GM12878 (cell line): ENCODE results near the gene PREX1. TPM values are rescaled to one million over a fixed set of nuclear protein-coding genes. Genes with fewer than 3 reads are reported as not detected.

Experiments
- BRCA1 ChIP-seq: IDR thresholded peaks from 2 replicates; pipeline ENCODE4 v1.6.1; 2011; ENCODE audit warnings: low read depth, low read length, improper control_type of control experiment
- CBX3 ChIP-seq: fragments of 200-600 bp; sonication (generic); IDR thresholded peaks from 2 replicates; pipeline ENCODE4 v1.6.1; 2016; ENCODE audit warnings: low read depth, borderline replicate concordance
- HDAC2 ChIP-seq: fragments of 200-600 bp; sonication (generic); IDR thresholded peaks from 2 replicates; pipeline ENCODE4 v1.6.1; 2017
- IKZF1 ChIP-seq: fragments of 450-650 bp; conservative IDR thresholded peaks from 2 replicates; pipeline ENCODE4 v1.6.1; 2017; ENCODE audit warnings: antibody characterized with exemption, mild to moderate bottlenecking
- MEF2A ChIP-seq: IDR thresholded peaks from 2 replicates; pipeline ENCODE4 v1.6.1; 2011; ENCODE audit warnings: low read depth, mild to moderate bottlenecking, low read length, moderate library complexity; ENCODE audit not compliant: insufficient read depth
- NBN ChIP-seq: fragments of 450-650 bp; IDR thresholded peaks from 2 replicates; pipeline ENCODE4 v1.6.1; 2016
- POU2F2 ChIP-seq: IDR thresholded peaks from 3 replicates; pipeline ENCODE4 v1.6.1; 2011; ENCODE audit warnings: low read depth, mild to moderate bottlenecking, low read length, borderline replicate concordance
- RAD51 ChIP-seq: fragments of 450-650 bp; IDR thresholded peaks from 2 replicates; pipeline ENCODE4 v1.6.1; 2016; ENCODE audit warnings: moderate library complexity, mild to moderate bottlenecking, inconsistent platforms
- SIN3A ChIP-seq: IDR thresholded peaks from 2 replicates; pipeline ENCODE4 v1.6.1; 2012; ENCODE audit warnings: low read depth, low read length, improper control_type of control experiment
- SIX5 ChIP-seq: IDR thresholded peaks from 2 replicates; pipeline ENCODE4 v1.6.1; 2011; ENCODE audit warnings: mild to moderate bottlenecking, low read depth, low read length, moderate library complexity; ENCODE audit not compliant: severe bottlenecking
- SMARCA5 ChIP-seq: fragments of 450-650 bp; IDR thresholded peaks from 2 replicates; pipeline ENCODE4 v1.6.1; 2017; ENCODE audit warnings: mild to moderate bottlenecking
- SUPT20H ChIP-seq: IDR thresholded peaks from 2 replicates; pipeline ENCODE4 v1.6.1; 2011; ENCODE audit warnings: low read depth, mild to moderate bottlenecking, low read length, moderate library complexity, borderline replicate concordance; ENCODE audit not compliant: control insufficient read depth
- TBL1XR1 ChIP-seq: IDR thresholded peaks from 2 replicates; pipeline ENCODE4 v1.6.1; 2012; ENCODE audit warnings: low read depth, low read length, improper control_type of control experiment
- ZNF274 ChIP-seq: IDR thresholded peaks from one replicate; pipeline ENCODE4 v1.8.0; 2011; ENCODE audit not compliant: insufficient read length, insufficient read depth
- ZSCAN29 ChIP-seq: fragments of 450-650 bp; IDR thresholded peaks from 2 replicates; pipeline ENCODE4 v1.6.1; 2017; ENCODE audit warnings: mild to moderate bottlenecking, moderate library complexity
- ZZZ3 ChIP-seq: IDR thresholded peaks from 2 replicates; pipeline ENCODE4 v1.6.1; 2011; ENCODE audit warnings: low read depth; ENCODE audit not compliant: control insufficient read depth, insufficient read length
- polyA plus RNA-seq, 11 experiments: library from polyadenylated mRNA; depleted of rRNA in 4 of 11; unstranded in 6 of 11; stranded (reverse) in 5 of 11; fragments of >200 nt; fragmentation: Nextera tagmentation in 4 of 11; fragmentation: Illumina TruSeq in 1 of 11; extraction: Ambion mirVana in 4 of 11; extraction: Trizol in 1 of 11; gene quantifications; 1 replicate in 1 of 11; 2 replicates in 10 of 11; pipeline versions ENCODE4 v1.2.1 to v1.2.3, GENCODE V29; 2011 to 2016; ENCODE audit warnings: inconsistent platforms in 2 of 11, missing spikeins in 2 of 11, low read depth in 1 of 11
- total RNA-seq, 4 experiments: library from RNA; depleted of rRNA in 3 of 4; stranded (reverse); fragments of >200 nt in 3 of 4; fragmentation: Illumina TruSeq in 1 of 4; extraction: Trizol in 1 of 4; gene quantifications; 2 replicates each; pipeline versions ENCODE4 v1.2.1 to v1.2.3, GENCODE V29; 2013 to 2021
- TF ChIP-seq, protein P1 (sequence below): fragments of 450-650 bp; IDR thresholded peaks from 2 replicates; pipeline ENCODE4 v1.6.1; 2017; ENCODE audit warnings: mild to moderate bottlenecking, moderate library complexity
- TF ChIP-seq, protein P2 (sequence below): fragments of 450-650 bp; IDR thresholded peaks from 2 replicates; pipeline ENCODE4 v1.6.1; 2018; ENCODE audit warnings: borderline replicate concordance, mild to moderate bottlenecking; ENCODE audit not compliant: partially characterized antibody
- TF ChIP-seq, protein P3 (sequence below): IDR thresholded peaks from 2 replicates; pipeline ENCODE4 v1.6.1; 2011; ENCODE audit warnings: borderline replicate concordance, low read depth, mild to moderate bottlenecking, moderate library complexity, mixed read lengths, low read length; ENCODE audit not compliant: insufficient read depth; ENCODE audit errors: extremely low read length
- TF ChIP-seq, protein P4 (sequence below): fragments of 450-650 bp; IDR thresholded peaks from 2 replicates; pipeline ENCODE4 v1.6.1; 2016; ENCODE audit warnings: mild to moderate bottlenecking

PREX1 gene
- total and polyA plus RNA-seq, 10 of the 15 experiments (the other 5 are each of a cell fraction or from before 2014, with no cell fraction given), result 2.6 to 114 (median 38.9) TPM

DNA sequence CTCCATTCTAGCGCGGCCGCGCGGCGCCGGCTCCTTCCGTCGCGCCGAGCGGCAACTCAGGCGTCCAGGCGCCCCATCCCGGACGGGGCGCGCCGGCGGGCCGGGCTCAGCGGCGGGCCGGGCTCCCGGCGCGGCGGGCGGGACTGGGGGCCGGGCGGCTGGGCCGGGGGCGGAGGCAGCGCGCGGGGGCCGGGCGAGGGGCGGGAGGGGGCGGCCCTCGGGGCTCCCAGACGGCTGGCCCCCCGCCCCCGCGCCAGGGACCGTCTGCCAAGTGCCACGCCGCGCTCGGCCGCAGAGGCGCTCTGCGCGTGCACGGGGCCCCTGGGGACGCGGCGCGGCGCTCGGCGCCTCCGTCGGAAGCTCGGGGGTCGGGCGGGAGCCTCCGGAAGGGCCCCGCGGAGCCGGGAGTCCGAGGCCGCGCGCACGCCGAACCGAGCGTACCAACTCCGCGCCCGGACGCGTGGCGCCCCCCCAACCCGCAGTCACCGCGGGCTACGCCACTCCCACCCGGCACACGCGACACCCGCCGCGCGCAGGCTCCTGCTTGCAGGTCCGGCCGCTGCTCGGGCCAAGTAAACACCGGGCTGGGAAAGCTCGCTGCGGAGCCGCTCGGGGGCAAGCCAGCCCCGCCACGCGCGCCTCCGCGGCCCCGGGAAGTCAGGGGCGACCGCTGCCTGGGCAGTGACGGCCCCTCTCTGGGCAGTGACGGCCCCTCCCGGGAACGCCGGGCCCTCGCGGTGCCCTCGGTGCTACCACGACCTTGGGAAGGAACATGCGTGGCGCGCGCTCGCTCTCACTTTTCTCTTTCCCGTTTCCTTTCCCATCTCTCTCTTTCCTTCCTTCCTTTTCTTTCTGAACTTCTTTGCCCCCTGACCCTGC lies at the start of gene PREX1 (continued):
- TF ChIP-seq CBX3 (no peak), HDAC2 (no peak), ZZZ3 (no peak), IKZF1 (peak; percentile 94), NBN (no peak), MEF2A (no peak; the same call in 1 of the 2 replicates), SUPT20H (no peak), SIX5 (no peak), BRCA1 (no peak), SIN3A (no peak; the same call in 1 of the 2 replicates), SMARCA5 (peak; percentile 70), ZNF274 (no peak), TBL1XR1 (no peak), ZSCAN29 (peak; percentile 60; the same call in 1 of the 2 replicates), POU2F2 (peak; percentile 58; the same call in 1 of the 3 replicates), RAD51 (no peak)
- TF ChIP-seq, protein P1, sequence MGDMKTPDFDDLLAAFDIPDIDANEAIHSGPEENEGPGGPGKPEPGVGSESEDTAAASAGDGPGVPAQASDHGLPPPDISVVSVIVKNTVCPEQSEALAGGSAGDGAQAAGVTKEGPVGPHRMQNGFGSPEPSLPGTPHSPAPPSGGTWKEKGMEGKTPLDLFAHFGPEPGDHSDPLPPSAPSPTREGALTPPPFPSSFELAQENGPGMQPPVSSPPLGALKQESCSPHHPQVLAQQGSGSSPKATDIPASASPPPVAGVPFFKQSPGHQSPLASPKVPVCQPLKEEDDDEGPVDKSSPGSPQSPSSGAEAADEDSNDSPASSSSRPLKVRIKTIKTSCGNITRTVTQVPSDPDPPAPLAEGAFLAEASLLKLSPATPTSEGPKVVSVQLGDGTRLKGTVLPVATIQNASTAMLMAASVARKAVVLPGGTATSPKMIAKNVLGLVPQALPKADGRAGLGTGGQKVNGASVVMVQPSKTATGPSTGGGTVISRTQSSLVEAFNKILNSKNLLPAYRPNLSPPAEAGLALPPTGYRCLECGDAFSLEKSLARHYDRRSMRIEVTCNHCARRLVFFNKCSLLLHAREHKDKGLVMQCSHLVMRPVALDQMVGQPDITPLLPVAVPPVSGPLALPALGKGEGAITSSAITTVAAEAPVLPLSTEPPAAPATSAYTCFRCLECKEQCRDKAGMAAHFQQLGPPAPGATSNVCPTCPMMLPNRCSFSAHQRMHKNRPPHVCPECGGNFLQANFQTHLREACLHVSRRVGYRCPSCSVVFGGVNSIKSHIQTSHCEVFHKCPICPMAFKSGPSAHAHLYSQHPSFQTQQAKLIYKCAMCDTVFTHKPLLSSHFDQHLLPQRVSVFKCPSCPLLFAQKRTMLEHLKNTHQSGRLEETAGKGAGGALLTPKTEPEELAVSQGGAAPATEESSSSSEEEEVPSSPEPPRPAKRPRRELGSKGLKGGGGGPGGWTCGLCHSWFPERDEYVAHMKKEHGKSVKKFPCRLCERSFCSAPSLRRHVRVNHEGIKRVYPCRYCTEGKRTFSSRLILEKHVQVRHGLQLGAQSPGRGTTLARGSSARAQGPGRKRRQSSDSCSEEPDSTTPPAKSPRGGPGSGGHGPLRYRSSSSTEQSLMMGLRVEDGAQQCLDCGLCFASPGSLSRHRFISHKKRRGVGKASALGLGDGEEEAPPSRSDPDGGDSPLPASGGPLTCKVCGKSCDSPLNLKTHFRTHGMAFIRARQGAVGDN, result peak; percentile 87; the same call in 1 of the 2 replicates
- TF ChIP-seq, protein P2, sequence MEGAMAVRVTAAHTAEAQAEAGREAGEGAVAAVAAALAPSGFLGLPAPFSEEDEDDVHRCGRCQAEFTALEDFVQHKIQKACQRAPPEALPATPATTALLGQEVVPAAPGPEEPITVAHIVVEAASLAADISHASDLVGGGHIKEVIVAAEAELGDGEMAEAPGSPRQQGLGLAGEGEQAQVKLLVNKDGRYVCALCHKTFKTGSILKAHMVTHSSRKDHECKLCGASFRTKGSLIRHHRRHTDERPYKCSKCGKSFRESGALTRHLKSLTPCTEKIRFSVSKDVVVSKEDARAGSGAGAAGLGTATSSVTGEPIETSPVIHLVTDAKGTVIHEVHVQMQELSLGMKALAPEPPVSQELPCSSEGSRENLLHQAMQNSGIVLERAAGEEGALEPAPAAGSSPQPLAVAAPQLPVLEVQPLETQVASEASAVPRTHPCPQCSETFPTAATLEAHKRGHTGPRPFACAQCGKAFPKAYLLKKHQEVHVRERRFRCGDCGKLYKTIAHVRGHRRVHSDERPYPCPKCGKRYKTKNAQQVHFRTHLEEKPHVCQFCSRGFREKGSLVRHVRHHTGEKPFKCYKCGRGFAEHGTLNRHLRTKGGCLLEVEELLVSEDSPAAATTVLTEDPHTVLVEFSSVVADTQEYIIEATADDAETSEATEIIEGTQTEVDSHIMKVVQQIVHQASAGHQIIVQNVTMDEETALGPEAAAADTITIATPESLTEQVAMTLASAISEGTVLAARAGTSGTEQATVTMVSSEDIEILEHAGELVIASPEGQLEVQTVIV, result no peak
- TF ChIP-seq, protein P3, sequence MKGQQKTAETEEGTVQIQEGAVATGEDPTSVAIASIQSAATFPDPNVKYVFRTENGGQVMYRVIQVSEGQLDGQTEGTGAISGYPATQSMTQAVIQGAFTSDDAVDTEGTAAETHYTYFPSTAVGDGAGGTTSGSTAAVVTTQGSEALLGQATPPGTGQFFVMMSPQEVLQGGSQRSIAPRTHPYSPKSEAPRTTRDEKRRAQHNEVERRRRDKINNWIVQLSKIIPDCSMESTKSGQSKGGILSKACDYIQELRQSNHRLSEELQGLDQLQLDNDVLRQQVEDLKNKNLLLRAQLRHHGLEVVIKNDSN, result no peak
- TF ChIP-seq, protein P4, sequence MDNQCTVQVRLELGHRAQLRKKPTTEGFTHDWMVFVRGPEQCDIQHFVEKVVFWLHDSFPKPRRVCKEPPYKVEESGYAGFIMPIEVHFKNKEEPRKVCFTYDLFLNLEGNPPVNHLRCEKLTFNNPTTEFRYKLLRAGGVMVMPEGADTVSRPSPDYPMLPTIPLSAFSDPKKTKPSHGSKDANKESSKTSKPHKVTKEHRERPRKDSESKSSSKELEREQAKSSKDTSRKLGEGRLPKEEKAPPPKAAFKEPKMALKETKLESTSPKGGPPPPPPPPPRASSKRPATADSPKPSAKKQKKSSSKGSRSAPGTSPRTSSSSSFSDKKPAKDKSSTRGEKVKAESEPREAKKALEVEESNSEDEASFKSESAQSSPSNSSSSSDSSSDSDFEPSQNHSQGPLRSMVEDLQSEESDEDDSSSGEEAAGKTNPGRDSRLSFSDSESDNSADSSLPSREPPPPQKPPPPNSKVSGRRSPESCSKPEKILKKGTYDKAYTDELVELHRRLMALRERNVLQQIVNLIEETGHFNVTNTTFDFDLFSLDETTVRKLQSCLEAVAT, result no peak
